HepG2 (cell line): Measurements from ENCODE around the gene CEBPA. TPM values are rescaled to one million over a fixed set of nuclear protein-coding genes. Genes with fewer than 3 reads are reported as not detected.

Experiments used
- ATAC-seq: fragments of 200-7000 bp; cut with Tn5 transposase; 3 replicates; pipeline ENCODE4 v1.9.1; 2020; ENCODE audit warnings: mild to moderate bottlenecking, moderate library complexity
- BruUV-seq: library from RNA; stranded (reverse); fragments of 400-500 nt; replicated peaks from 2 replicates; lab custom pipeline; 2021; lab: Mats Ljungman, UMichigan
- CTCF ChIA-PET: fragments of 300-600 bp; formaldehyde crosslinking; extraction: SDS; loops from one replicate; lab custom pipeline; 2021; ENCODE audit warnings: low total read pairs, inconsistent platforms, low intra/inter-chr PET ratio; lab: Yijun Ruan, JAX
- POLR2A ChIA-PET: fragments of 350-600 bp; sonication (Branson Sonifier 250); formaldehyde crosslinking; loops from one replicate; lab custom pipeline; 2020; ENCODE audit warnings: antibody characterized with exemption, inconsistent platforms; lab: Yijun Ruan, JAX
- DNase-seq: peaks from one replicate; pipeline ENCODE4 v3.0.0-alpha.2; 2015; ENCODE audit warnings: low spot score
- FAIRE-seq: peaks from 3 replicates; lab custom pipeline; 2011; peaks lifted over from hg19 to GRCh38; lab: Jason Lieb, UNC
- H2AFZ ChIP-seq: one replicate; pipeline ENCODE4 v1.6.1; 2011; ENCODE audit warnings: low read length, inconsistent platforms
- H3K27ac ChIP-seq: fragments of 300-600 bp; 3 replicates; pipeline ENCODE4 v1.8.0; 2011; ENCODE audit warnings: mixed run types, mild to moderate bottlenecking, mixed read lengths, low read length, inconsistent platforms; ENCODE audit not compliant: insufficient read depth; ENCODE audit errors: extremely low read length
- H3K27me3 ChIP-seq, 2 experiments: fragments of 200-600 bp in 1 of 2; 2 replicates in 1 of 2; 3 replicates in 1 of 2; pipeline versions ENCODE4 v1.6.0 to v1.8.0; 2011; ENCODE audit warnings: low read length in 2 of 2, mild to moderate bottlenecking in 2 of 2, moderate library complexity in 2 of 2, inconsistent platforms in 1 of 2; ENCODE audit not compliant: insufficient read depth in 2 of 2, control insufficient read depth in 1 of 2
- H3K36me3 ChIP-seq, 2 experiments: fragments of 200-600 bp in 1 of 2; replicated peaks in 1 of 2; 2 replicates in 1 of 2; 3 replicates in 1 of 2; pipeline versions ENCODE4 v1.5.1 to v1.8.0; 2011; ENCODE audit warnings: low read length in 2 of 2, inconsistent platforms in 1 of 2; ENCODE audit not compliant: insufficient read depth in 2 of 2, control insufficient read depth in 1 of 2
- H3K4me1 ChIP-seq: 2 replicates; pipeline ENCODE4 v1.5.1; 2012; ENCODE audit warnings: low read length, inconsistent platforms; ENCODE audit not compliant: insufficient read depth
- H3K4me2 ChIP-seq: 2 replicates; pipeline ENCODE4 v1.6.0; 2011; ENCODE audit warnings: low read depth, low read length, inconsistent platforms
- H3K4me3 ChIP-seq, 3 experiments: fragments of 200-600 bp in 1 of 3; sonication (generic), shearing (Covaris generic) in 1 of 3; replicated peaks in 1 of 3; 2 replicates each; pipeline ENCODE4 v1.5.1; 2011 to 2016; ENCODE audit warnings: low read length in 3 of 3, inconsistent platforms in 2 of 3, low read depth in 2 of 3, mild to moderate bottlenecking in 2 of 3, control low read depth in 1 of 3, mixed read lengths in 1 of 3; ENCODE audit not compliant: insufficient read depth in 1 of 3
- H3K79me2 ChIP-seq: one replicate; pipeline ENCODE4 v1.6.1; 2011; ENCODE audit warnings: low read length, inconsistent platforms; ENCODE audit not compliant: insufficient read depth
- H3K9ac ChIP-seq: 2 replicates; pipeline ENCODE4 v1.6.0; 2011; ENCODE audit warnings: mild to moderate bottlenecking, low read depth, low read length, inconsistent platforms; ENCODE audit not compliant: insufficient read depth
- H3K9me3 ChIP-seq: 2 replicates; pipeline ENCODE4 v1.5.1; 2012; ENCODE audit warnings: mild to moderate bottlenecking, low read length
- H4K20me1 ChIP-seq: 2 replicates; pipeline ENCODE4 v1.6.0; 2011; ENCODE audit warnings: inconsistent platforms, mild to moderate bottlenecking, low read length, moderate library complexity; ENCODE audit not compliant: insufficient read depth
- CEBPB ChIP-seq: IDR thresholded peaks from 2 replicates; pipeline ENCODE4 v1.6.1; 2011; ENCODE audit warnings: low read depth, low read length, improper control_type of control experiment, borderline replicate concordance
- EED ChIP-seq: sonication (generic); formaldehyde crosslinking; IDR thresholded peaks from 2 replicates; pipeline ENCODE4 v1.5.0; 2020; ENCODE audit warnings: mild to moderate bottlenecking, missing genetic modification reagents
- ETV6 ChIP-seq: sonication (generic); formaldehyde crosslinking; conservative IDR thresholded peaks from 2 replicates; pipeline ENCODE4 v1.4.0; 2020; ENCODE audit warnings: missing genetic modification reagents
- FOXO1 ChIP-seq: sonication (generic); formaldehyde crosslinking; IDR thresholded peaks from 2 replicates; pipeline ENCODE4 v1.4.0; 2020; ENCODE audit warnings: missing genetic modification reagents
- IRF2 ChIP-seq: IDR thresholded peaks from 2 replicates; pipeline ENCODE4 v1.6.1; 2018; ENCODE audit warnings: missing genetic modification reagents, missing compliant biosample characterization
- REL ChIP-seq: sonication (generic); formaldehyde crosslinking; conservative IDR thresholded peaks from 2 replicates; pipeline ENCODE4 v1.8.0; 2022; ENCODE audit warnings: mild to moderate bottlenecking, missing genetic modification reagents, moderate library complexity
- RFX3 ChIP-seq: IDR thresholded peaks from 2 replicates; pipeline ENCODE4 v1.6.1; 2016; ENCODE audit warnings: missing biosample characterization, missing genetic modification reagents
- SMAD3 ChIP-seq: sonication (generic); formaldehyde crosslinking; IDR thresholded peaks from 2 replicates; pipeline ENCODE4 v1.4.0; 2020; ENCODE audit warnings: missing genetic modification reagents
- TEAD3 ChIP-seq: optimal IDR thresholded peaks from 2 replicates; pipeline ENCODE3; 2016; ENCODE audit warnings: borderline replicate concordance
- ZNF205 ChIP-seq: IDR thresholded peaks from 2 replicates; pipeline ENCODE4 v1.6.1; 2018; ENCODE audit warnings: missing biosample characterization, missing genetic modification reagents
- ZNF263 ChIP-seq: sonication (generic); formaldehyde crosslinking; IDR thresholded peaks from 2 replicates; pipeline ENCODE4 v1.4.0; 2020; ENCODE audit warnings: missing genetic modification reagents
- ZNF441 ChIP-seq: sonication (generic); formaldehyde crosslinking; IDR thresholded peaks from 2 replicates; pipeline ENCODE4 v1.7.0; 2021; ENCODE audit warnings: missing genetic modification reagents, borderline replicate concordance
- ZNF468 ChIP-seq: sonication (generic); formaldehyde crosslinking; IDR thresholded peaks from 2 replicates; pipeline ENCODE4 v1.8.0; 2022; ENCODE audit warnings: mild to moderate bottlenecking, moderate library complexity, missing genetic modification reagents
- ZNF652 ChIP-seq: IDR thresholded peaks from 2 replicates; pipeline ENCODE4 v1.6.1; 2016; ENCODE audit warnings: low read depth, borderline replicate concordance
- ZNF660 ChIP-seq: sonication (generic); formaldehyde crosslinking; IDR thresholded peaks from 2 replicates; pipeline ENCODE4 v1.5.1; 2020; ENCODE audit warnings: mild to moderate bottlenecking, low read depth, missing genetic modification reagents, borderline replicate concordance
- ZNF670 ChIP-seq: sonication (generic); formaldehyde crosslinking; IDR thresholded peaks from 2 replicates; pipeline ENCODE4 v1.8.0; 2022; ENCODE audit warnings: mild to moderate bottlenecking, missing genetic modification reagents, borderline replicate concordance
- ZNF709 ChIP-seq: sonication (generic); formaldehyde crosslinking; IDR thresholded peaks from 2 replicates; pipeline ENCODE4 v1.5.0; 2020; ENCODE audit warnings: mild to moderate bottlenecking, missing genetic modification reagents
- ZNF782 ChIP-seq: sonication (generic); formaldehyde crosslinking; IDR thresholded peaks from 2 replicates; pipeline ENCODE4 v1.4.0; 2020; ENCODE audit warnings: missing genetic modification reagents, mild to moderate bottlenecking, borderline replicate concordance
- WGBS: methylation state at CpG from one replicate; pipeline ENCODE4 v1.1.6; 2017; ENCODE audit warnings: low lambda C conversion rate; 5-methylcytosine and 5-hydroxymethylcytosine counted together
- in situ Hi-C: cut with HindIII; loops from 2 replicates; pipeline ENCODE4 v1.10.0; 2017; ENCODE audit warnings: low pct_unique_long_range_greater_than_20kb; ENCODE audit not compliant: extremely low pct_ligation_motif_present
- intact Hi-C: fragments of 100-400 bp; cut with micrococcal nuclease; formaldehyde crosslinking; loops from one replicate; pipeline ENCODE4 v1.10.0; 2022; ENCODE audit not compliant: unreplicated experiment
- polyA plus RNA-seq, 8 experiments: library from polyadenylated mRNA; depleted of rRNA in 3 of 8; stranded (reverse) in 7 of 8; unstranded in 1 of 8; fragments of >200 nt; fragmentation: Illumina TruSeq in 4 of 8; extraction: Trizol in 4 of 8; gene quantifications; 2 replicates each; pipeline versions ENCODE4 v1.2.1 to v1.2.3, GENCODE V29; 2011 to 2016; ENCODE audit warnings: low read depth in 4 of 8, missing spikeins in 1 of 8, mixed read lengths in 1 of 8; ENCODE audit not compliant: insufficient read depth in 1 of 8
- total RNA-seq, 5 experiments: library from RNA; depleted of rRNA; stranded (reverse); fragments of >200 nt; fragmentation: Illumina TruSeq; extraction: Trizol; gene quantifications; 2 replicates each; pipeline ENCODE4 v1.2.3, GENCODE V29; 2016; ENCODE audit warnings: low read depth in 1 of 5
- TF ChIP-seq, protein P1 (sequence below): sonication (generic); formaldehyde crosslinking; IDR thresholded peaks from 2 replicates; pipeline ENCODE4 v1.5.1; 2020; ENCODE audit warnings: mild to moderate bottlenecking, missing genetic modification reagents, moderate library complexity
- TF ChIP-seq, protein P2 (sequence below): sonication (generic); formaldehyde crosslinking; IDR thresholded peaks from 2 replicates; pipeline ENCODE4 v1.8.0; 2023; ENCODE audit warnings: mild to moderate bottlenecking, missing genetic modification reagents

Gene CEBPA
- total and polyA plus RNA-seq, 2 of the 13 experiments (the other 11 are each of a cell fraction or from before 2014, with no cell fraction given) = 24.8 to 103 TPM

DNA sequence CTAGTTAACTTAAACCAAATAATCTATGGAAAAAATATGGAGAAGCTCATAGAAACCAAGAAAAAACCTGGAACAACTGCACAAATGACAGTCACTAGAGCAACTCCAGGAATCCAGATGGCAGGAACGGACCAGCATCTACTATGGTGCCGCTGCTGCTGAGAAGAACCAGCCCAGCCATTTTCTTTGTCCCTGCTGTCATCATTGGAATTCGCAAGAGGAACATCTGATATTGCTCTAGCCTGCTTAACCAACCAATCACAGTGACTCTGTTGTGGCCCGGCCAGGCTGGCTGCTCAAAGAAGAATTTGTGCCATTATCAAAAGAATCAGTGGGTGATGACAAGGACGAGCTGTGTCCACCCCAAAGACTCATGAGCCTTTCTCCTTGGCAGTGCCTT is 33.1 kb upstream of the CEBPA start:
- ATAC-seq (no peak), FAIRE-seq (no peak), DNase-seq (no peak)
- intact Hi-C loops = no loop called here
- Histone ChIP-seq H3K36me3 (no peaks in the 10 kb centered on the region), H3K4me3 (no peak overlapping the region), H3K4me2 (no peak overlapping the region), H3K27me3 (no peaks in the 10 kb centered on the region), H3K9ac (no peak overlapping the region), H3K4me1 (peaks cover 16% of the 10 kb centered on the region), H3K27ac (no peak overlapping the region), H3K79me2 (no peaks in the 10 kb centered on the region), H3K9me3 (no peaks in the 10 kb centered on the region), H2AFZ (no peak overlapping the region), H4K20me1 (no peaks in the 10 kb centered on the region)
- no TSS peak for BruUV-seq
- ChIA-PET POLR2A (no interaction called here), CTCF (no interaction called here)
- in situ Hi-C loops = no loop called here
- WGBS = 58% methylated on average over 5 of the region's 5 CpGs
- TF ChIP-seq ZNF782 (CRISPR knock-in tag) (no peak), REL (CRISPR knock-in tag) (no peak), ZNF441 (CRISPR knock-in tag) (no peak), EED (CRISPR knock-in tag) (no peak), CEBPB (no peak), ZNF205 (CRISPR knock-in tag) (no peak), ZNF468 (no peak), ZNF263 (CRISPR knock-in tag) (no peak), FOXO1 (CRISPR knock-in tag) (no peak), SMAD3 (CRISPR knock-in tag) (no peak), ZNF652 (no peak), ZNF660 (CRISPR knock-in tag) (no peak), TEAD3 (no peak), ETV6 (CRISPR knock-in tag) (no peak), ZNF670 (CRISPR knock-in tag) (no peak), IRF2 (CRISPR knock-in tag) (no peak), ZNF709 (CRISPR knock-in tag) (no peak), RFX3 (CRISPR knock-in tag) (no peak)
- TF ChIP-seq, protein P1, sequence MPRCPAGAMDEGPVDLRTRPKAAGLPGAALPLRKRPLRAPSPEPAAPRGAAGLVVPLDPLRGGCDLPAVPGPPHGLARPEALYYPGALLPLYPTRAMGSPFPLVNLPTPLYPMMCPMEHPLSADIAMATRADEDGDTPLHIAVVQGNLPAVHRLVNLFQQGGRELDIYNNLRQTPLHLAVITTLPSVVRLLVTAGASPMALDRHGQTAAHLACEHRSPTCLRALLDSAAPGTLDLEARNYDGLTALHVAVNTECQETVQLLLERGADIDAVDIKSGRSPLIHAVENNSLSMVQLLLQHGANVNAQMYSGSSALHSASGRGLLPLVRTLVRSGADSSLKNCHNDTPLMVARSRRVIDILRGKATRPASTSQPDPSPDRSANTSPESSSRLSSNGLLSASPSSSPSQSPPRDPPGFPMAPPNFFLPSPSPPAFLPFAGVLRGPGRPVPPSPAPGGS (CRISPR knock-in tag) = no peak
- TF ChIP-seq, protein P2, sequence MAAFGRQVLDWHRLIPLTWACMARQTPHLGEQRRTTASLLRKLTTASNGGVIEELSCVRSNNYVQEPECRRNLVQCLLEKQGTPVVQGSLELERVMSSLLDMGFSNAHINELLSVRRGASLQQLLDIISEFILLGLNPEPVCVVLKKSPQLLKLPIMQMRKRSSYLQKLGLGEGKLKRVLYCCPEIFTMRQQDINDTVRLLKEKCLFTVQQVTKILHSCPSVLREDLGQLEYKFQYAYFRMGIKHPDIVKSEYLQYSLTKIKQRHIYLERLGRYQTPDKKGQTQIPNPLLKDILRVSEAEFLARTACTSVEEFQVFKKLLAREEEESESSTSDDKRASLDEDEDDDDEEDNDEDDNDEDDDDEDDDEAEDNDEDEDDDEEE = no peak
